HG03575 (cell line): ENCODE results near the gene ASGR1.
"Not testable (repeated sequence)": the region's sequence is repeated elsewhere in the genome, so short reads cannot be mapped to it uniquely, and the experiment has no call there.

Experiments used
- ATAC-seq: cut with Tn5 transposase; IDR thresholded peaks from one replicate; pipeline ENCODE4 v1.9.1; 2021; ENCODE audit not compliant: unreplicated experiment, insufficient number of reproducible peaks, low FRiP score; ENCODE audit errors: extremely low read depth

Gene ASGR1

DNA sequence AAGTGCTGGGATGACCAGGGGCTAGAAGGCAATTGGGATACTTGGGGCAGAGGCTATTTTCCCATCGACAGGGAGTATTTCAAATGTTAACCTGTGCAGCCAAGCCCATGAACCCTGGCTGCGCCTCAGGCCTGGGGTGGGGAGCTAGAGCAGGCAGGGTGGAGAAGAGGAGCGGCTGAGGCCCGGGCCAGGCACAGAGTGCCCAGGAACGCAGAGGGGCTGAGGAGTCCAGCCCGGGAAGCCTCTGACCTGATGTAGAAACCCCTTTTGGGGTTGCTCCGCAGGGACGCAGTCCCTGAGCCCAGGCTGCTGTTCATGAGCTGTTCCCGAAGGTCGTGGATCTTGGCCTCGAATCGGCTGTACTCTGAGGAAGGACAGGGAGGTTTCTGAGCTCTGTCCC is 16.8 kb upstream of the ASGR1 start:
- ATAC-seq: no peak

DNA sequence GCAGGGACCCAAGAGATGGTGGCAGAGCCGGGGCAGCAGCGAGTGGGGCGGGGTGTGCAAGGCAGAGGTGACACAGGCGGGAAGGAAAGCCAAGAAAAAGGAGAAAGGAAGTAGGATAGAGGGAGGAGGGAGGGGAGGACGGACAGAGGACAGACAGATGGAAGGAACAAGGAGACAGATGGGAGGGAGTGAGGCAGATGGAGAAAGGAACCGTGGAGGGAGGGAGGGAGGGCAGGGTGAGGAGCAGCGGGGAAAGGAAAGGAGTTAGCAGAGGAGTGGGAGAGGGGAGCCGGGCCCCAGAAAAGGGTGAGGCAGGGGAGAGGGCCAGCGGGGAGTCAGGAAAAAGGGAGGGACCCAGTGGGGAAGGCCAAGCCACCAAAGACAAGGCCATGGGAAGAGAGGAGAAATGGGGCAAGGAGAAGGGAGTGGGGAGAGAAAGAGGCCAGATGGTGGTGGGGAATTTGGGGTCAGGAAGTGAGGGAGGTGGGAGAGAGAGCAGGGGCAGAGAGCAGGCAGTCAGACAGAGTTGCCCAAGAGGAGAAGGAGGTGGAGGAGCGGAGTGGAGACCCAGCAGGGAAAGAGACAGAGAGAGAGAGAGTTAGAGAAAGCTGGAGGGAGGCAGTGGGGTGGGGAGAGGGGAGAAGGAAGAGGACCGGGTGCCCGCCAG is 13.2 kb upstream of the ASGR1 start:
- ATAC-seq: no peak

DNA sequence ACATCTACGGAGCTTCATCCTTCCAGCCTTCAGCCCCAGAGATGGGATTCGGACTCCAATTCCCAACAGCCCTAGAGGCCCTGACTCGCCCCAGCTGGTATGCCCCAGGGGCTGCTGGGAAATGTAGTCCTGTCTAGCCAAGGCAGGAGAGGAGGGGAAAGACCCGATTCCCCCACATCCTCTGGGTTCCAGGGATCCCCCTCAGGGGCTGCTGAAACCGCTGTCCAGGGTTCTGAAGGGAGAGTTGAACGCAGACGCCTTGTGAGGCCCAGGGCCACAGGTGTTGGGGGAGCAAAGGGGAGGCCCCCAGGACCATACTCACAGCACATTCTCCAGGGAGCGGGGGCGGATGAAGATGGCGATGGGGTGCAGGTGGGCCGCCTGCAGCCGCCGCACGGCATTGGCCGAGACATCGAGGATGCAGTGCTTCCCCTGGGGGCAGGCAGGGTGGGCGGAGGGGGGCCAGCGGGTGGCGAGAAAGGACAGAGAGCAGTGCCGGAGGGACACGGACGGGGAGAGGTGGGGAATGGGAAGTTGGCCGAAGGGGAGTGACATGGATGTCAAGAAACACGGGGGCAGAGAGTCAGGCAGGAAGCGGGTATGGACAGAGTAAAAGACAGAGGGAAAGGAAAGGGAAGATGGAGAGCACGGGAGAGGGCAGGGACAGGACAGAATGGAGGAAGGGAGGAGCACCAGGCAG is 12.6 kb upstream of the ASGR1 start:
- no peak for ATAC-seq

DNA sequence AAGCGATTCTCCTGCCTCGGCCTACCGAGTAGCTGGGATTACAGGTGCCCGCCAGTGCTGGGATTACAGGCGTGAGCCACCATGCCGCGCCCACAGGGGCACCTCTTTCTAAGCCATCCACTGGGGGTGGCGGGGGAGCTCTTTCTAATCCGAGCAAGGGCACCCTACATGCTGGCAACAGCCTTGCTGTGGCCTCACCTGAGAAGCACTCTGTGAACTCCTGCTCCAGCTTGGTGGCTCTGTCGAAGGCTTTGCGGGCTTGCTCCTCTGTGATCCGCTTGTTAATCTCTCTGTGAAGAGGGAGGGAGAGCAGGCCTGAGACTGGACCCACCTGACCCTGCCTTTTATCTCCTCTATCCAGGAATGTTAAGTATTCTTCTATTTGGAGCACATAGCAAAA is 11.9 kb upstream of the ASGR1 start:
- ATAC-seq: no peak

DNA sequence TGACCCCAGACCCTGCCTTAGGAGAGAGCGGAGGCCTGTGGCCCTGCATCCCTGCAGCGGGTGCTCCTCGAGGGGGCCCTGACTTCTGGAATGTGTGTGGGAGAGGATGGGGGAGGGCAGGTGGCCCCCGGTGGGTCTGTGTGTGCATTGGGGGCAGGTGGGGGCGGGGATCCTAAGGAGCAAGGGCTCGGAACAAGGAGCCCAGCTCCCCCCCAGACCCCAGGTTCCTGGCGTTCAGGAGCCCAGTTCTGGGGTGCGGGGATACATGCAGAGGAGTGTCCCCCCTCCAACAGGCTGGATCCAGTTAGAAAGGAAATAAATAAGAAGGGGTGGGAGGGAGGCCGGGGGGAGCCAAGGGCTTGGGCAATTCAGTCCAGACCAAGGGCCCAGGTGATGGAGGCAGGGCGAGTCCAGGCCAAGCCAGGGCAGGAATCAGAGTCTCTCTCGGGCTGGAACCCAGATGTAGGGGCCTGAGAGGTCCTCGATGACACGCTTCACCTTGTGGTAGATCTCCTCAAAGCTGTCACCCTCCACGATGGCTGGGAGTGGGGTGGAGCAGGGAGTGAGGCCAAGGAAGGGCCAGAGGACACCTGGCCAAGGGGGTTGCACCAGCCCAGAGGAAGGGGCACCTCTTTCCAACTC is 11.2 kb upstream of the ASGR1 start:
- ATAC-seq: no peak

DNA sequence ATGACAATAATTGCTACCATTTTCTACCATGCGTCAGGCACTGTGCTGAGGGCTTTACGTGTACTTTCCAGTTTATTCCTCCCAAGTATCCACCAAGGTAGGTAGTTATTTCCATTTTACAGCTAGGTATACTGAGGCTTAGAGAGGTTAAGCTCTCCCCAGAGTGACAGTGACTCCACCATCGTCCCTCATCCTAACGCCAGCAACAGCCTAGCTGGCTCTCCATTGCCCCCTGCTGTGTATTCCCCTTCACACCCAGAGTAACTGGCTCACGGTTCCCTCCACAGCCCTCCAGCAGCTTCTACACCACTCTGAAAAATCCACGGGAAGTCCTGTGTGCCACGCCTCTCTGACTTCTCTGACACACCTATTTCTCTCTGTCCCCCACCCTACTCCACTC is 7.1 kb upstream of the ASGR1 start:
- ATAC-seq: no peak

DNA sequence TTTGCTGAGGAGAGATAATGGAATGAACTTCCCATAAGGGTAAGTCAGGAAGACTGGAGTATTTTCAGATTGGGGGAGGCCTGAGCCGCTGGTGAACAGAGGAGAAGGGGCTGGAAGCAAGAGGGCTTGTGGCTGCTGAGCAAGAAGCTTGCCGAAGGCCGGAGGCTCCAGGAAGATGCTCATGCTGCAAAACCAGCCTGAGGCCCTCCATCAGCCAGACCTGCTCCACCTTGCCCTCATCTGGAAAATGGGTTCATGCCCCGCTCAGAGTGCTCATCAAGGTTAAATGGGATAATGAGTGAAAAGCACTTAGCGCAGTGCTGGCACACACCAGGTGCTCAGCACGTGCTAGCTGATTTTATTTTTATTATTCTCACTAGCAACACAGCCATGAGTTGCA is 5.5 kb upstream of the ASGR1 start:
- ATAC-seq: no peak

DNA sequence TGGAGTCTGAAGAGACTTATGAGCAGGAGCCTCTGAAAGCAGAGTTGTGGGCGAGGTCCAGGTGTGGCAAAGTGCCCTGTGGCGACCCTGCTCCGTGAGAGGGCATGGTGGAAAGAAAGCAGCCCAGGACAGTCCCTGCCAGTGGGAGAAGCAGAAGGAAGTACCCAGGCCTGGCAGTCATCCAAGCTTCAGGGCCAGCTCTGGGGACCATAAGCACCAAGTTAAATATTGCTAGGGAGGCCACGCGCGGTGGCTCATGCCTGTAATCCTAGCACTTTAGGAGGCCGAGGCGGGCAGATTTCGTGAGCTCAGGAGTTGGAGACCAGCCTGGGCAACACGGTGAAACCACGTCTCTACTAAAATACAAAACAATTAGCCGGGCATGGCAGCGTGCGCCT is 4.9 kb upstream of the ASGR1 start:
- ATAC-seq: no peak

DNA sequence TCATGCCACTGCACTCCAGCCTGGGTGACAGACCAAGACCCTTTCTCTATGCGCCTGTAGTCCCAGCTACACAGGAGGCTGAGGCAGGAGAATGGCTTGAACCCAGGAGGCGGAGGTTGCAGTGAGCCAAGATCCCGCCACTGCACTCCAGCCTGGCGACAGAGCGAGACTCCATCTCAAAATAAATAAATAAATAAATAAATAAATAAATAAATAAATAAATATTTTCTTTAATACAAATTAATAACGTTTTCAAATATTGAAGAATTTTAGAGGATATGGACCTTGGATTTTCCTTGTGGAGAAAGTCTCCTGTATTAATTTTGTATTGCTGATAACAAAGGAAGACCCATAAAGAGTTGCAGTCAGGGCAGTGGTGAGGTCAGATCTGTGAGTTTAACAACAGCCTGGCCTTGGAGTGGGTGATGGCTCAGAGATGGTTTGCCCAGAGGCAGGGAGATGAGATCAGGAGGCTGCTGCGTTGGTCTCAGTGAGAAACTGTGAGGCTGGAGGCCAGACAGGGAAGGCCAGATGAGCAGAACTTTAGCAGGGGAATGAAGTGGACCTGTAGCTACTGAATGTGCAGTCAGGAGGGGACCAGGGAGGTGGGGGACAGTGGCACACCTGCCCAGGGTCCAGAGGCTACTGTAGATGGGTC is 4.4 kb upstream of the ASGR1 start:
- no peak for ATAC-seq

DNA sequence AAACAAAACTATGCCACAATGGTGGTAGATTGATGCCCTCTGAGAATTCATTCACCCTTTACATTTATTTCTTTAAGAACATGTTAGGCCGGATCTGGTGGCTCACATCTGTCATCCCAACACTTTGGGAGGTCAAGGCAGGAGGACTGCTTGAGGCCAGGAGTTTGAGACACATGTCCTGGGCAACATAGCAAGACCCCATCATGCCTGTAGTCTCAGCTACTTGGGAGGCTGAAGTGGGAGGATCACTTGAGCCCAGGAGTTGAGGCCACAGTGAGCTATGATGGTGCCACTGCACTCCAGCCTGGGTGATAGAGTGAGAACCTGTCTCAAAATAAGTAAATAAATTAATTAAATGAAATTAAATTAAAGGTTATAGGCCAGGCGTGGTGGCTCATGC is 2.9 kb upstream of the ASGR1 start:
- not testable (repeated sequence) for ATAC-seq

DNA sequence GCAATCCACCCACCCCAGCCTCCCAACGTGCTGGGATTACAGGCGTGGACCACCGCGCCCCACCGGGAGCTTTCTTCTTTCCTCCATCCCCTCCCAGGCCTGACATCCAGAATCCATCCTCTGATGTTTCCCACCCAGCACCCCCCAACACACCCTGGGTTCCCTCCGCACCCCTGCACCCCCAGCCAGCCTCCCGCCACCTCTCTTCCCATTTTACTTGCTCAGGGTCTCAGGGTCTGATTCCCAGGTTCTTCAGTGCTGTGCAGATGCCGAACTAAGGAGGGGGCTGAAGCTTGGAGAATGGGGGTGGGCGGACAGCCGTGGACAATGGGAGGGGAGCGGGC is 225 bp downstream of the ASGR1 start:
- ATAC-seq: no peak

DNA sequence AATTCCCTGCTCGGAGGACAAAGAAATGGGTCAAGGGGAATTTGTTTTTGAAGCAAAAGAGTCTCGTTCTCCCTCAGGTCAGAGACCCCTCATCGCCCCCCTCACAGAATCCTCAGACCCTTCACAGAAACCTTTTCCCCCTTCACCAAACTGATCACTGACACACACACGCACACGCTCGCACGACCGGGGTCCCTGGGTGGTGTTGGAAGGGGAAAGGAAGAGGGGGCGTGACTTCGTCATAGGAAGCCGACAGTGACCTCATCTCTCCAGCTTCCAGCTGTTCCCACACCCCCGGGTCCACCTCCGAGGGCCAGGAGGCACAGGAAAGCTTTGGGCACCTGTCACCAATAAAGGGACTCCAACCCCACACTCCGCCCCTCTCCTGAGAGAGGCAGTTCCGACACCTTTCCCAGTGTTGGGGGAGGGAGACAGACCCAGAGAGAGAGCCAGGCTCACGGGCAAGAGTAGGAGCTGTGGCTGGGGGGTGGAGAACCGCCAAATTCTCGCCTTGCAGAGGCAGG is 1.2 kb downstream of the ASGR1 start:
- no peak for ATAC-seq

DNA sequence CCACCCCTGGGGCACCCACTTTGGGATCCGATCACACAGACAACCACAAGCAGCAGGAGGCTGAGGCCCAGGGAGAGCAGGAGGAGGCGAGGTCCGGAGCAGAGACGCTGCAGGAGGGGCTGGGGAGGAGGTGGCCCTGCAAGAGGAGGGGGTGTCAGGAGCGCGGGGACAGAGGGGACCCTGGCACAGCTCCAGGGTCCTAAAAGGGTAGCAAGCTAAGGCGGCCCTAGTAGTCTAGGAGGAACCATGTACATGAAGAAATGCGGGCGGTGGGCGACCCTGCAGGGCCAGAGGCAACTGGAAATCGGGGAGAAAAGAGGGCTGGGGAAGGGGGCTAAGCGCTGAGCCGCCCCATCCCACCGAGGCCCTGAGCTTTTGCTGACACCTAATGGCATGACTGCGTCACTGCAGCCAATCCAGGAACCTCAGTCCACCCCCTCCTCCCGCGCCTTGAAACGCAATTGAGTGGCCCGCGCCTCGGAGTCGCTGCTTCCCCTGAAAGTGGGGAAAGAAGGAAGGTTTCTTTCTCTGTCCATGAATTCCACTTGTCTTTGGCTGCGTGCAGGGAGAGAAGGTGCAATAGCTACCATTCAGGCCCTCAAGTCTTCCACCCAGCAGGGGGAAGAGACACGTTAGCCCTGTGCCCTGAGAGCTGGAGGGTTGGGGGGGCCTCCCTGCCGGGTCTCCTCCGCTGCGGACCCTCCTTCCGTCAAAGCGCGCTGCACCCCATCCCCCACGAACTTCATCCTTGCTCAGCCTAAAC is 1.8 kb downstream of the ASGR1 start:
- no peak for ATAC-seq

DNA sequence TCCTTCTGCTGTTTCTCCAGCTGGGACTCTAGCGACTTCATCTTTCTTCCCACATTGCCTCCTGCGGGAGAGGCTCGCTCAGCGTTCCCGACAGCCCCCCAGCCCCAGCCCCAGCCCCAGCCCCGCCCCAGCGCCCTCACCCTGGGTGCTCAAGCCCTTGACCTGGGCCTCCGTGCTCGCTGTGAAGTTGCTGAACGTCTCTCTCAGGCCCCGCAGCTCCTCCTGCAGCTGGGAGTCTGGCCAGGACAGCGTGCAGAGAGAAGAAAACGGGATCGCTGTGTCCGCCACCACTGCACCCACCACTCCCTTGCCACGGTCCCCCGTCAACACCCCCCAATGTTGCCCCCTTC is 2.4 kb downstream of the ASGR1 start:
- no peak for ATAC-seq

DNA sequence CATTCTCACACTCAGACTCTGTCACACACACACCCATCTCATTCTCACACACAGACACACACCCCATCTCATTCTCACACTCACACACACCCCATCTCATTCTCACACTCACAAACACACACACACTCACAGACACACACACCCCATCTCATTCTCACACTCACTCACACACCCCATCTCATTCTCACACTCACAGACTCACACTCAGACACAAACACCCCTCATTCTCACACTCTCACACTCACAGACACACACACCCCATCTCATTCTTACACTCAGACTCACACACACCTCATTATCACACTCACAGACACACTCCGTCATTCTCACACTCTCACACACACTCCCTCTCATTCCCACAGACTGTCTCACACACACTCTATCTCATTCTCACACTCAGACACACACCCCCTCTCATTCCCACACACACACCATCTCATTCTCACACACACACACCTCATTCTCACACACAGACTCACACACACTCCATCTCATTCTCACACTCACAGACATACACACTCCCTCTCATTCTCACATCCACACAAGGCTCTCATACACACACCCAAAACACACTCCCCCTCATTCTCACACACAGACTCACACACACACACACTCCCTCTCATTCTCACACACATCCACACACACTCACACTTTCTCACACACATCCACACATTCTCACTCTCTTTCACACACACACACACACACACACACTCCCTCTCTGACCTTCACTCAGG is 2.9 kb downstream of the ASGR1 start:
- ATAC-seq: no peak

DNA sequence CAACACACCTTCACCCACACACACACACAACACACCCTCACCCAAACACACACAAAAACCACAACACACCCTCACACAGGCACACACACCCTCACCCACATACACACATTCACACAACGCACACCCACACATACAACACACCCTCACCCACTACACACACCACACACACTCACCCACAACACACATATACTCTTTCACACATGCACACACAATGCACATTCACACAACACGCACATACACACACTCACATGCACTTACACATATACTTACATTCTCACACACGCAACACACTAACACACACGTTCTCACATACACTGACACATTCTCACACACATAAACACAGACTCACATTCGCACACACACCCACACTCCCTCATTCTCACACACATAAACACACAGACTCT is 3.8 kb downstream of the ASGR1 start:
- no peak for ATAC-seq

DNA sequence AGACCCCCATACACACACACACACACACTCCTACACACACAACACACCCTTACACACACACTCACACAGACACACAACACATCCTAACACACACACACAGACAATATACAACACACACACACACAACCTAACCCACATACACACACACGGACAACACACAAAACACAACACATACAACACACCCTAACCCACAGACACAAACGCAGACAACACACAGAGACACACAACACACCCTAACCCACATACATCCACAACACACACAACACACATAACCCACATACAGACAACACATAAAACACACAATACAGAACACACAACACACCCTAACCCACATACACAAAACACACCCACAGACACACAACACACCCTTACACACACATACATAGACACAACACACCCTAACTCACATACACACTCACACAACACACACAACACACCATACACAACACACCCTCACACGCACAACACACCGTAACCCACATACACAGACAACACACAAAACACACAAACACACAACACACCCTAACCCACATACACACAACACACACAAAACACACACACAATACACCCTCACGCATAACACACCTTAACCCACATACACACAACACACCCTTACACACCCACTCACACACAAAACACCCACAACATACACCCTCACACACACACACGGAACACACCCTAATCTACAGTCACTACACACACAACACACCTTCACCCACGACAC is 4.4 kb downstream of the ASGR1 start:
- ATAC-seq: no peak
